NCI-H146 treated with DMSO at 0.1 percent for 48 hours (cell line): Measurements from ENCODE around the gene LRCH2.

Experiments used
- DNase-seq: peaks from one replicate; lab custom pipeline; 2025; ENCODE audit not compliant: unreplicated experiment; lab: John Stamatoyannopoulos, UW

LRCH2 gene

GRCh38 chrX:115067812-115068211 is 166.1 kb downstream of the LRCH2 start:
- DNase-seq, result no peak

- DNase-seq, result no peak
Observed at GRCh38 chrX:115065304-115065703, 168.6 kb downstream of the LRCH2 start.
